NCI-H446 (cell line): ENCODE results near the gene GPRC5D.

Experiments used
- DNase-seq, 2 experiments: peaks; one replicate each; lab custom pipeline; 2025; lab: John Stamatoyannopoulos, UW

GPRC5D gene

GRCh38 chr12:12908252-12908651 lies 43.7 kb downstream of the GPRC5D start:
- DNase-seq: no peak

DNA sequence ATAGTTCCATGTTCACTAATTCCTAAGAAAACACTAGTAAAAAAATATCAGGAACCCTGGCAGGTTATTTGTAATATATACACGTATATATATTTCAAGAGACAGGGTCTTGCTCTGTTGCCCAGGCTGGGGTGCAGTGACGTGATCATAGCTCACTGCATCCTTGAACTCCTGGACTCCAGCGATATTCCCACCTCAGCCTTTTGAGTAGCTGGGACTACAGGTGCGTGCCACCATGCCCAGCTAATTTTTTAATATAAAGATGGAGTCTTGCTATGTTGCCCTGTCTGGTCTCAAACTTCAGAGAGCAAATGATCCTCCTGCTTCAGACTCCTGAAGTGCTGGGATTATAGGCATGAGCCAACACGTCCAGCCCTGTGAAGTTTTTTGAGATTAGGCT lies 44.4 kb downstream of the GPRC5D start:
- DNase-seq: no peak

DNA sequence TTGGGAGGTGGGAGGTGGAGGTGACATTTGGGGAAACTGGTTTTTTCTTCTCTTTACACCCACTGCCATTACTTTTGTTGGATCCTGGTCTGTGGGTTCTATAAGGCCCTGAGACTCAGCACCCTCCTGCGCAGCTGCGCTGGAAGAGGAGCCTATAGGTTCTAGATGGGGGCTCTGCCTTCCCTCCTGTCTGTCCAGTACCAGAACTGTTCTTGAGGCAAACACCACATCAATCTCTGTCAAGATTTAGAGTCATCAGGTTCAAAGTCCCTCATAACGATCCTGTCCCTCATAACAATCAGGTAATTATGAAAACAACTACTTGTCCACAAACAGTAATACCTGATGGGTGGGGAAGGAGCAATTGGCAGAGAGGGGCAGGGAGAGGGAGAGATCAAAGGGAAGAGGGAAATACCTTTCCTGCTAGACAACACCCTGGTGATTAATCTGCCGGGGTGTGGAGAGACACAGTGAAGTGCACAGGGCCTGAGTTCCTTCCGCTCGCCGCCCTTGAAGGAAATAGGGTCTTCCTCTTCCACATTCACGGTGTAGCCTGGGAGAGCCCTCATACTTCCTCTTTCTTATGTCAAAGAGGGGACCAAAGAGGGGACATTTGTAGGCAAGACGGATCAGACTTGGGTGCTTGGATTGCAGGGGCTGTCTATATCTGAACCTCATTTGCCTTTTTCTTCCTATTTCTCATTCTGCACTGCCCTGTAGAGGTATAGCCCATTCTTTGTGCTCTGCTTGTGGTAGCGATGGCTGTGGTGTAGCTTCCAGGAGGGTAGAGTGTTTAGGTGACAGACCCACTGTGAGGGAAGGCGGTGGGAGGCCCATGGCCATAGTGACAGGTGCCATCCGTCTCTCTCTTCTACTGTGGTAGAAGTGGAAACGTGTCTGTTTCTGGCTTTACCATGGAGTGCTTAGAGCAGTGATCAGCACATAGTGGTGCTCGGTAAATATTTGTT lies 48.0 kb downstream of the GPRC5D start:
- no peak for DNase-seq

- no peak for DNase-seq
Observed at GRCh38 chr12:12902036-12902435, 49.9 kb downstream of the GPRC5D start.

GRCh38 chr12:12901158-12901791 lies 50.7 kb downstream of the GPRC5D start:
- DNase-seq: no peak

DNA sequence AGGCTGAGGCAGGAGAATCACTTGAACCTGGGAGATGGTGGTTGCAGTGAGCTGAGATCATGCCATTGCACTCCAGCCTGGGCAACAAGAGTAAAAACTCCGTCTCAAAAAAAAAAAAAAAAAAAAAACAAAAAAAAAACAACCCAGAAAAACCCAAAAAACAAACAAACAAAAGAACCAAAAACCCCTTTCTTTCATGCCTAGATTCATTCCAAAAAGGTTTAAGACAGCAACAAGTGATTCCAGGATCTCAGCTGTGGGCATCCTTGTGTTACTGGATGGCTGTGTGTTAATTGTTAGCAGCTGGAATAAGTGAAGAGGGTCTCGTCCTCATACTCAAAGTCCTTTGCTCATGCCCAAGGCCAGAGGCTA lies 51.2 kb downstream of the GPRC5D start:
- no peak for DNase-seq

DNA sequence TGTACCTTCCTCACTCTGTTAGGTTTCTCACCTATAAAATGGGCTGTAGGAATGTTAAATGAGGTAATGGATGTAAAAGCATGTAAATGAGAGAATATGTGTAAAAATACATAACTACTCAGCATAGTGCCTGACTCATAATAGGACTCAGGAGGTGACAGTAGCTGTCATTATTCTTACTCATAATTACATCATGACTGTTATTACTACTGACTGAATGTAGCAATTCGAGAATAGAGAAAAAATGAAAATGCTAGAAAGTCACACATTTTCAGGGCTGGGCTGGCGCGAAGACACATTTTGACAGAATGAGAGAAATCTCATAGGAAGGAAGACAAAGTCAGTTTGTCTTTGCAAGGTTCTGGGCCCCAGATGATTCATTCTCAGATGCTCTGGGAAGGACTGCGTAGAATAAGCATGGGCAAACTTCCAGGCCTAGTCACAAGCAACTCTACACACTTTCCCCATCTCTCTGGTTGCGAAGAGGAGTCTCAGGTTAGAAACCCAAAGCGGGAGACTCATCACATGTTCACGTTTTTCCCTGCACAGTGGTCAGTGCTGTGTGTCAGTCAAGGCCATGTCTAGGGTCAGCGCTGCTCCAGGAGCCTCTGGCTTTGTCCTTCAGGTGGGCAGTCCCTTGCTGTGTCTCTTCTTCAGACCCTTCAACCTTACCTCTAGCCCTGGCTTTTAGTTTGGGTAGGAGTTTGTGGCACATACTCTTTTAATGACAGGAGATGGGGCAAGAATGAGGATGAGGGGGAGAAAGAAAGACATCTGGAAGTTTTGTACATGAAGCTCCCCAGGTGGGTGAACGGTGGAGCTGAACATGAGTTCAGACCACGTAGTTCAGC lies 52.2 kb downstream of the GPRC5D start:
- peak in 1 of 2 experiments; percentile 8 for DNase-seq

DNA sequence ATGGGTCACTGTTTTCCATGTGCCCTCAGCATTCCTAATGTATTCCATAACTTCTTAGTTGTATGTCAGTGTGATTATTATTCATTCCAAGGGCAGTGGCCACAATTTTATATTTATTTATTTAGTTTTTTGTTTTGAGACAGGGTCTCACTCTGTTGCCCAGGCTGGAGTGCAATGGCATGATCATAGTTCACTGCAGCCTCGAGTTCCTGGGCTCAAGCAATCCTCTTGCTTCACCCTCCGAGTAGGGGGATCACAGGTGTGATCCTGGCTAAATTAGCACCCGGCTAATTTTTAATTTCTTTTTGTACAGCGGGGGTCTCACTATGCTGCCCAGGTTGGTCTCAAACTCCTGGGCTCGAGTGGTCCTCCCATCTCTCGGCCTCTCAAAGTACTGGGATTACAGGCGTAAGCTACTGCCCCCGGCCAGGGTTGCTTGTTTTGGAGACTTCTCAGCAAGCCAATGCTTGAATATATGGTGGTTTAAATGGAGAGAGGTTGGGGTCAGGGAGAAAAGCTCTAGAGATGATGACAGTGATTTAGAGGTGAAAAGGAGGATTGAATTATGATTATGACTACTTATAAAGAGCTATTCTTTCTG lies 53.0 kb downstream of the GPRC5D start:
- DNase-seq: no peak

DNA sequence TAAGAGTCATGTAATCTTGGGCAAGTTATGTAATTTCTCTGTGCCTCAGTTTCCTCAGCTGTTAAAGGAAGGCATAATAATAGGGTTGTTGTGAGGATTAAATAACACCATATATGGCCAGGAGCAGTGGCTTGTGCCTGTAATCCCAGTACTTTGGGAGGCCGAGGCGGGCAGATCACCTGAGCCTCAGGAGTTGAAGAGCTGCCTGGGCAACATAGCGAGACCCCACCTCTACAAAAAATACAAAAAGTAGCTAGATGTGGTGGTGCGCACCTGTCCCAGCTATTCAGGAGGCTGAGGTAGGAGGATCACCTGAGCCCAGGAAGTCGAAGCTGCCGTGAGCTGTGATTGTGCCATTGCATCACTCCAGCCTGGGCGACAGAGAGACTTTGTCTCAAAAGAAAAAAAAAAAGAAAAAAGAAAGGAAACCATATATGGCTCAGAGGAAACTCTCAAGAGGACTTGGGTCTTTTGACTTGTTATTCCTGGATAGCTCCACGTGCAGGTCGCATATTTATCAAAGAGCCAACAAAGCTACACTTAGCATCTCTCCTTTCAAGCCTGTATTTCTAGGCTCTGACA lies 53.7 kb downstream of the GPRC5D start:
- no peak for DNase-seq

- DNase-seq: no peak
Observed at GRCh38 chr12:12897302-12897701, 54.7 kb downstream of the GPRC5D start.

GRCh38 chr12:12896260-12896659 lies 55.7 kb downstream of the GPRC5D start:
- no peak for DNase-seq

- DNase-seq: no peak
Observed at GRCh38 chr12:12893438-12893837, 58.5 kb downstream of the GPRC5D start.

DNA sequence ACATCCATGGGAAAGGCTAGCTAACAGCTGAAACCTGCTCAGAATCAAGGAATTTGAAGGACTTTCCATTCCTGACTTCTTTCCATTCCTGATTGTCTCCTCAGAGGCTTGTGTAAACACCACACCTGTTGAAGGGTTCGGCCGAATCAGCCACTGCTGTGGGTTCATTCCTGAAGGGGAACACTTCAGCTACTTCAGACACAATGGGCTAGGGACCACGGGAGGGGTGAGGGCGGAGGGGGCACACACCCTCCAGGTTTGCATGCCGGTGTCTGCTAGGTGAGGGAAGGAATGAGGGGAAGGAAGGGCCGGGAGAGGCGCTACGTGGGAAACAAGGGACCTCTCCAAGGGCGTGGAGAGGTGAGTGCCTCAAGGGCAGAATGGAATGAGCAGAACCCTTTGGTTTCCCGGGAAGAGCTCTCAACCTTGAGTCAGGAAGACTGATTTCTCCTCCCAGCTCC lies 59.3 kb downstream of the GPRC5D start:
- DNase-seq: no peak

GRCh38 chr12:12891881-12892355 lies 60.1 kb downstream of the GPRC5D start:
- no peak for DNase-seq

DNA sequence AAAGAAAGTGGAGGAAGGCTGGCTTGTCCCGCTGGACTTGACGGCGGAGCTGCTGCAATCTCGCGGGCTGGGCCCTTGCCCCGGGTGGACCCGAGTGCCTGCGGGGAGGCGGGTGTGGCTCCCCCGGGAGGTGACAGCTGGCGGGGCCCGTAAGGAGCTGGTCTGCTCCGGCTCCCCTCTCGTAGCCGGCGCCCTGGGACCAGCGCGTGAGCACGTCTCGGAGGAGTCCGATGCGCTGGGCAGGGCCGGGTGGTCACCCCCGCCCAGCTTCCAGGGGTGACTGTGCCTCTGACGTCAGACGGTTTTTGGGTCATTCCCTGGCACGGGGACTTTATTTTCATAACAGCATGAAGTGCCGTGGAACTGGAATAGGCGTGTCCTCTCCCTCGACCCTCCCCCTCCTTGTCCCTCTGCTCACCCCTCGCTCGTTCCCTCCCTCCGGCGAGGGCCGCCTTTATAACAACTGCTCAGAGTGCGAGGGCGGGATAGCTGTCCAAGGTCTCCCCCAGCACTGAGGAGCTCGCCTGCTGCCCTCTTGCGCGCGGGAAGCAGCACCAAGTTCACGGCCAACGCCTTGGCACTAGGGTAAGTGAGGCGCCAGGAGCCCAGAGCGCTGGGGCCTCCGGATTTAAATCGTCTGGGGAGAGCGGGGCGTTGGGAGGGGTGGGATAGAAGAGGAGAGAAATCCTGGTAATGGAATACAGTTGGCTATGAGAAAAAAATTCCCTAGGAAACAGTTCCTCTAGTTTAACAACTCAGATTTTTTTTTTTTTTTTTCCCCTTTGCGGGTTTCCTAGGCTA lies 60.7 kb downstream of the GPRC5D start, which contains the start of gene GPRC5A:
Gene GPRC5A, plus strand, starts transcription at position 483 of the 801 bp plus-strand sequence. CDS start 16,688 bp downstream, outside the sequence.
- peak; percentile 8 to 52 for DNase-seq
